ENCODE data around the gene ANKRD11.

The ANKRD11 gene

DNA sequence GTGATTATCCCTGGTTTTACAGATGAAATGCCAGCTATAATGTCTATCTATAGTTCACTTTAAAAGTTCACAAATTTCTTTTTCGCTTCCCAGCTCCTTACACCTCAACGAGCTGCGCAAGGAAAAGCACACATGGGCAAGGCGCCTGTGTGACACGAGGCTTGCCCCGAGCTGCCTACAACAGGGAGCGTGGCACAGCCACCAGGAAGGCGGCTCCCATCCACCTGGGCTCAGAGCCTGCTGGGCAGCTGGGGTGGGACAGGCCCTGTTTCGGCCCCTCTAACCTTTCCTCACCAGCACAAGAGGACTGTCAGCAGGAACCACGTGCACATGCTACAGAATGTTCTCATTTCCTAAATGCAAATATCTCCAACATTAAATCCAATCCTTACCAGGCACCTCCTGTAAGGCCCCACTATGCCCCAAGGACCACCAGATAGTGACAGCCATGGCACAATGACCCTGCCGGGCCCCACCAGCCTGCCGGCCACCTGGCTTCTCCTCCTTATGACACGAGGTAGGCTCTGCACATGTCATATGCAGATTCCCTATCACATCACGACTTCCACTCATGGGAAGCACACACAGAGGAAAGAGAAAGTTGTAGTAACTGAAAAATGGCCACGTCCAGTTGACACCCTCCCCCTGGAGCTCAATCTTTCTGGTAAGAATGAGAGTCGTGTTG, 180.8 kb downstream of the ANKRD11 start:
- TF ChIP-seq, protein P1, sequence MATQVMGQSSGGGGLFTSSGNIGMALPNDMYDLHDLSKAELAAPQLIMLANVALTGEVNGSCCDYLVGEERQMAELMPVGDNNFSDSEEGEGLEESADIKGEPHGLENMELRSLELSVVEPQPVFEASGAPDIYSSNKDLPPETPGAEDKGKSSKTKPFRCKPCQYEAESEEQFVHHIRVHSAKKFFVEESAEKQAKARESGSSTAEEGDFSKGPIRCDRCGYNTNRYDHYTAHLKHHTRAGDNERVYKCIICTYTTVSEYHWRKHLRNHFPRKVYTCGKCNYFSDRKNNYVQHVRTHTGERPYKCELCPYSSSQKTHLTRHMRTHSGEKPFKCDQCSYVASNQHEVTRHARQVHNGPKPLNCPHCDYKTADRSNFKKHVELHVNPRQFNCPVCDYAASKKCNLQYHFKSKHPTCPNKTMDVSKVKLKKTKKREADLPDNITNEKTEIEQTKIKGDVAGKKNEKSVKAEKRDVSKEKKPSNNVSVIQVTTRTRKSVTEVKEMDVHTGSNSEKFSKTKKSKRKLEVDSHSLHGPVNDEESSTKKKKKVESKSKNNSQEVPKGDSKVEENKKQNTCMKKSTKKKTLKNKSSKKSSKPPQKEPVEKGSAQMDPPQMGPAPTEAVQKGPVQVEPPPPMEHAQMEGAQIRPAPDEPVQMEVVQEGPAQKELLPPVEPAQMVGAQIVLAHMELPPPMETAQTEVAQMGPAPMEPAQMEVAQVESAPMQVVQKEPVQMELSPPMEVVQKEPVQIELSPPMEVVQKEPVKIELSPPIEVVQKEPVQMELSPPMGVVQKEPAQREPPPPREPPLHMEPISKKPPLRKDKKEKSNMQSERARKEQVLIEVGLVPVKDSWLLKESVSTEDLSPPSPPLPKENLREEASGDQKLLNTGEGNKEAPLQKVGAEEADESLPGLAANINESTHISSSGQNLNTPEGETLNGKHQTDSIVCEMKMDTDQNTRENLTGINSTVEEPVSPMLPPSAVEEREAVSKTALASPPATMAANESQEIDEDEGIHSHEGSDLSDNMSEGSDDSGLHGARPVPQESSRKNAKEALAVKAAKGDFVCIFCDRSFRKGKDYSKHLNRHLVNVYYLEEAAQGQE (IDR thresholded peaks at IDR 0.05; ENCODE audit: insufficient read depth in 1 of 2, low read depth in 2 of 2, low read length in 2 of 2) = no peak
- no peak for TF ChIP-seq SIN3A (IDR thresholded peaks at IDR 0.05; ENCODE audit: borderline replicate concordance, insufficient read depth, low read length)
- TF ChIP-seq POLR2AphosphoS5 (IDR thresholded peaks at IDR 0.05; ENCODE audit: low read depth, low read length) = no peak
- TF ChIP-seq FOXP2 (optimal IDR thresholded peaks at IDR 0.05; ENCODE audit: borderline replicate concordance, extremely low read depth, extremely low read length, insufficient read depth) = no peak
- no peak for TF ChIP-seq TAF1 (IDR thresholded peaks at IDR 0.05; ENCODE audit: borderline replicate concordance, insufficient read depth, low read length)

DNA sequence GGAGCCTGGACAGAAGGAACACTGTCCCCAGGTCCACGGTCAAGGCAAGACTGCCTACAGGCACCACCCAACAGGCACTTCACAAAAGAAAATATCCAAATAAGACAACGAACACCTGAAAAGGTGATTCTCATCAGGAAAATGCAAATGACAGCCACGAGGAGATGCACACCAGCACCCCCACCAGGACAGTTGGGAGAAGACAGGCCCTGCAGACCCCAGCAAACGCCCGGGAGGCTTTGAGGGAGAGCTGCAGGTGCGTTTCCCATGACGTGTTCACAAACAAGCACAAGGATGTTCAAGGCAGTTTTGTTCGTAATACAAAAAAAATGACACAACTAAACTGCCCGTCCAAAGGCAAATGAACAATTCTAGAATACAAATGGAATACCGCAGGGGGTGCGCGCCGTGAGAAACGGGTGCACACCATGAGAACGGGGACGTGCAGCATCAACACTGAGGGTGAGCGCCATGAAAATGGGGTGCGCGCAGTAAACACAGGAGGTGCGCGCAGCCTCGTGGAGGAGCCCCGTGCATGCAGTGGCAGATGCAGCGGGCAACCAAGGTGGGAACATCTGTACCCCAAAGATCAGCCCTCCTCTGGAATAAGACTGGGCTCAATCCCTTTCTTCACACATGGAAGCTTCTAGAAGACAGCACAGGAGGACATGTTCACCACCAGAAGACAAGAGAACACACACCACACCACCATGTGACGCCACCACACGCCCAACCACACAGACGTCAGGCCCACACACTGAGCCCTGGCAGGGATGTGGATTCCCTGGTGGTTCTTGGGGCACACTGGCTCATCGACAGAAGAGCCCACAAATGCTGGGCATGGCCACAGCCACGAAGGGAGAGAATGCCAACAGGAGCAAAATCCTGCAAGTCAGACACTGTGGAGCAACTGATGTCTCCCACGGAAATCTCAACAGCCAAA, 181.7 kb downstream of the ANKRD11 start:
- TF ChIP-seq TAF1 (IDR thresholded peaks at IDR 0.05; ENCODE audit: borderline replicate concordance, insufficient read depth, low read length) = no peak
- no peak for TF ChIP-seq FOXP2 (optimal IDR thresholded peaks at IDR 0.05; ENCODE audit: borderline replicate concordance, extremely low read depth, extremely low read length, insufficient read depth)
- no peak for TF ChIP-seq SIN3A (IDR thresholded peaks at IDR 0.05; ENCODE audit: borderline replicate concordance, insufficient read depth, low read length)
- no peak for TF ChIP-seq POLR2AphosphoS5 (IDR thresholded peaks at IDR 0.05; ENCODE audit: low read depth, low read length)
- TF ChIP-seq, protein P1 (IDR thresholded peaks at IDR 0.05; ENCODE audit: insufficient read depth in 1 of 2, low read depth in 2 of 2, low read length in 2 of 2) = no peak

DNA sequence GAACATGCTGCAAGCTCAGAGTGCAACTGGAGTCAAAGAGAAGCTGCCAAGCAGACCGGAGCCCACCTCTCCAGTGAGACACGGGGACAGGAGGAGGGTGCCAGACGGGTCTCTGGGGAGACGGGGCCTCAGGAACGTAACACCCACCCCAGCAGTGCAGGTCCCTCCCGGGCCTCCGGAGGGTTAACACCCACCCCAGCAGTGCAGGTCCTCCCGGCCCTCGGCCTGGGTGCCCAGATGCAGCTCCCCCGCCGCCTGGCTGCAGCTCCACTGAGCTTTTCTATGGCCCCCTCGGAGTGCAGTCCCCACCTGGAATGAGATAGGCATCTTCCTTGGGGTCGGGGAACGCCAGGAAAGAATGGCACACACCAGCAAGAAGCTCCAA, 182.9 kb downstream of the ANKRD11 start:
- TF ChIP-seq TAF1 (IDR thresholded peaks at IDR 0.05; ENCODE audit: borderline replicate concordance, insufficient read depth, low read length) (no peak), POLR2AphosphoS5 (IDR thresholded peaks at IDR 0.05; ENCODE audit: low read depth, low read length) (no peak), SIN3A (IDR thresholded peaks at IDR 0.05; ENCODE audit: borderline replicate concordance, insufficient read depth, low read length) (no peak), FOXP2 (optimal IDR thresholded peaks at IDR 0.05; ENCODE audit: borderline replicate concordance, extremely low read depth, extremely low read length, insufficient read depth) (no peak)
- TF ChIP-seq, protein P1 (IDR thresholded peaks at IDR 0.05; ENCODE audit: insufficient read depth in 1 of 2, low read depth in 2 of 2, low read length in 2 of 2) = no peak

DNA sequence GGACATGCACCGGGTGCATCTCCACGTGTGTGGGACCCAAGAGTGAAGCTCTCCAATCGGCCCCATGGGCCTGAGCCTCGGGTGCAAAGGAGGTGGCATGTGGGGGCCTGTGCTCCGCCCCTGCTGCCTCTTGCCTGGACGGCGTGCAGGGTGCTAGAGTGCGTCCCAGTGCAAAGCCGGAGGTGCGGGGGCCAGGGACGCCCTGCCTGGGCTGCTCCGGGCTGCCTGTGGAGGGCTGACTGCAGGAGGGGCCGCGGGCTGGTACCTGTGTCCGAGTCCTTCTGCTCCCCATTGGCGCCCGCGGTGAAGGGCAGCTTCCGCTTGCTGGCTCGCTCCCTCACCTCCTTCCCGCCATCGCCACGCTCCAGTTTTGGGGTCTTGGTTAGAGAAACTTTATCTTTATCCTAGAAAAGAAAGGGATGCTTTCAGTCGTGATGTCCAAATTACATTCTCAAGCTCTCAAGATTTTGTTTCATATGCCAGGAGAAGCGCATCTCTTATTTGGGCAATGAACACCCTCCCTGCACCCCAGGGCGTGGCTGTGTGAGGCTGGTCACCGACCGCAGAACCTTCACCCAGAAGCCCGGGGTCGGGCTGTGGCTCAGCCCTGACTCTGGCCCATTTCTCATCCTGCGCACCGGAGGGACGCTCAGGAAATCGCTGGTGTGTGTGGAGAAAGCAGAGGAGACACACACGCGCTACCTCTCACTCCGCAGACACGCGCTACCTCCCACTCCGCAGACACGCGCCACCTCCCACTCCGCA, 185.2 kb downstream of the ANKRD11 start:
- TF ChIP-seq FOXP2 (optimal IDR thresholded peaks at IDR 0.05; ENCODE audit: borderline replicate concordance, extremely low read depth, extremely low read length, insufficient read depth) = no peak
- no peak for TF ChIP-seq SIN3A (IDR thresholded peaks at IDR 0.05; ENCODE audit: borderline replicate concordance, insufficient read depth, low read length)
- TF ChIP-seq, protein P1 (IDR thresholded peaks at IDR 0.05; ENCODE audit: insufficient read depth in 1 of 2, low read depth in 2 of 2, low read length in 2 of 2) = no peak
- no peak for TF ChIP-seq TAF1 (IDR thresholded peaks at IDR 0.05; ENCODE audit: borderline replicate concordance, insufficient read depth, low read length)
- no peak for TF ChIP-seq POLR2AphosphoS5 (IDR thresholded peaks at IDR 0.05; ENCODE audit: low read depth, low read length)
